Measurements from ENCODE around the gene FSTL3. TPM values are rescaled to one million over a fixed set of nuclear protein-coding genes. Genes with fewer than 3 reads are reported as not detected.

FSTL3 gene
- total and polyA plus RNA-seq, 2 of the 13 experiments (the other 11 are each of a cell fraction or from before 2014, with no cell fraction given): 13.5 to 15.6 TPM

DNA sequence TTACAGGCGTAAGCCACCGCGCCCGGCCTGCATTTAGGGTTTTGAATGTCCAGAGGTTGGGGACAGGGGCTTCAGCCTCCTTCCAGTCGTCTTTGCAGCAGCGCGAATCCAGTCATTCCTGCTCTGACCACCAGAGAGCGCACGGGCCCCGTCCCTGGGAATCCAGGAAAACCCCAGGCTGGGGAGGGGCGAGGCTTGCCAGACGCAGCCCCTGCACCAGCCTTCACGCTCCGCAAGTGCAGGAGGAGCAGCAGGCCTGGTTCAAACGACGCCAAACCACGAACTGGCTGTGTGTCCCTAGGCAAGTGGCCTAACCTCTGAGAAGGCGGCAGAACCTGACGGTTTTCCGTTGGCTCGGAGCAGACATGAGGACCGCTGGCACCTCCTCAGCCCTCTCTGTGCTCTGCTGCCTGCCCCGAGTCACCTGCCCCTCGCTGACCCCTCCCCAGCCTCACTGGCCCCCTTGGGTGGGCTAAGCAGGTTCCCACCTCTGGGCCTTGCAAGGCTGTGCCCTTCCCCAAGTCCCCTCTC, 11.2 kb upstream of the FSTL3 start (continued):
- TF ChIP-seq, protein P1, sequence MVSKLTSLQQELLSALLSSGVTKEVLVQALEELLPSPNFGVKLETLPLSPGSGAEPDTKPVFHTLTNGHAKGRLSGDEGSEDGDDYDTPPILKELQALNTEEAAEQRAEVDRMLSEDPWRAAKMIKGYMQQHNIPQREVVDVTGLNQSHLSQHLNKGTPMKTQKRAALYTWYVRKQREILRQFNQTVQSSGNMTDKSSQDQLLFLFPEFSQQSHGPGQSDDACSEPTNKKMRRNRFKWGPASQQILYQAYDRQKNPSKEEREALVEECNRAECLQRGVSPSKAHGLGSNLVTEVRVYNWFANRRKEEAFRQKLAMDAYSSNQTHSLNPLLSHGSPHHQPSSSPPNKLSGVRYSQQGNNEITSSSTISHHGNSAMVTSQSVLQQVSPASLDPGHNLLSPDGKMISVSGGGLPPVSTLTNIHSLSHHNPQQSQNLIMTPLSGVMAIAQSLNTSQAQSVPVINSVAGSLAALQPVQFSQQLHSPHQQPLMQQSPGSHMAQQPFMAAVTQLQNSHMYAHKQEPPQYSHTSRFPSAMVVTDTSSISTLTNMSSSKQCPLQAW (CRISPR knock-in tag; IDR thresholded peaks at IDR 0.05): peak; percentile 93
- TF ChIP-seq RBFOX2 (IDR thresholded peaks at IDR 0.05; ENCODE audit: low read depth, low read length) (no peak), PLRG1 (conservative IDR thresholded peaks at IDR 0.05) (no peak), ZNF3 (CRISPR knock-in tag; IDR thresholded peaks at IDR 0.05) (no peak), SNAPC2 (CRISPR knock-in tag; IDR thresholded peaks at IDR 0.05) (no peak), TEAD2 (CRISPR knock-in tag; IDR thresholded peaks at IDR 0.05) (0 out of 2 replicates have a peak, but pooled peaks have one; percentile 31), ISL2 (CRISPR knock-in tag; IDR thresholded peaks at IDR 0.05) (0 out of 2 replicates have a peak, but pooled peaks have one; percentile 37), ZMYM4 (CRISPR knock-in tag; IDR thresholded peaks at IDR 0.05) (peak; percentile 67; the same call in 1 of the 2 replicates), DR1 (CRISPR knock-in tag; IDR thresholded peaks at IDR 0.05) (0 out of 2 replicates have a peak, but pooled peaks have one; percentile 27)
- TF ChIP-seq, protein P2, sequence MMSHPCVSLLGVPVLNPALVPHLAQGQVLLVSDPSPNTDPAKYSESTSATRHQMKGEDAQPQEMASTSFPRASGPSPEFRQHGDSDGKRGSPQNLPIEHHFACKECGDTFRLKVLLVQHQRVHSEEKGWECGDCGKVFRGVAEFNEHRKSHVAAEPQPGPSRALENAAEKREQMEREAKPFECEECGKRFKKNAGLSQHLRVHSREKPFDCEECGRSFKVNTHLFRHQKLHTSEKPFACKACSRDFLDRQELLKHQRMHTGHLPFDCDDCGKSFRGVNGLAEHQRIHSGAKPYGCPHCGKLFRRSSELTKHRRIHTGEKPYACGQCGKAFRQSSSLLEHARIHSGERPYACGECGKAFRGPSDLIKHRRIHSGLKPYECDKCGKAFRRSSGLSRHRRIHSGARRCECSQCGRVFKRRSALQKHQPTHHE (CRISPR knock-in tag; IDR thresholded peaks at IDR 0.05; ENCODE audit: borderline replicate concordance): no peak
- TF ChIP-seq, protein P3, sequence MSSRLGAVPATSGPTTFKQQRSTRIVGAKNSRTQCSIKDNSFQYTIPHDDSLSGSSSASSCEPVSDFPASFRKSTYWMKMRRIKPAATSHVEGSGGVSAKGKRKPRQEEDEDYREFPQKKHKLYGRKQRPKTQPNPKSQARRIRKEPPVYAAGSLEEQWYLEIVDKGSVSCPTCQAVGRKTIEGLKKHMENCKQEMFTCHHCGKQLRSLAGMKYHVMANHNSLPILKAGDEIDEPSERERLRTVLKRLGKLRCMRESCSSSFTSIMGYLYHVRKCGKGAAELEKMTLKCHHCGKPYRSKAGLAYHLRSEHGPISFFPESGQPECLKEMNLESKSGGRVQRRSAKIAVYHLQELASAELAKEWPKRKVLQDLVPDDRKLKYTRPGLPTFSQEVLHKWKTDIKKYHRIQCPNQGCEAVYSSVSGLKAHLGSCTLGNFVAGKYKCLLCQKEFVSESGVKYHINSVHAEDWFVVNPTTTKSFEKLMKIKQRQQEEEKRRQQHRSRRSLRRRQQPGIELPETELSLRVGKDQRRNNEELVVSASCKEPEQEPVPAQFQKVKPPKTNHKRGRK (CRISPR knock-in tag; IDR thresholded peaks at IDR 0.05): peak; percentile 28; the same call in 1 of the 2 replicates
- TF ChIP-seq, protein P4, sequence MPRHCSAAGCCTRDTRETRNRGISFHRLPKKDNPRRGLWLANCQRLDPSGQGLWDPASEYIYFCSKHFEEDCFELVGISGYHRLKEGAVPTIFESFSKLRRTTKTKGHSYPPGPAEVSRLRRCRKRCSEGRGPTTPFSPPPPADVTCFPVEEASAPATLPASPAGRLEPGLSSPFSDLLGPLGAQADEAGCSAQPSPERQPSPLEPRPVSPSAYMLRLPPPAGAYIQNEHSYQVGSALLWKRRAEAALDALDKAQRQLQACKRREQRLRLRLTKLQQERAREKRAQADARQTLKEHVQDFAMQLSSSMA (CRISPR knock-in tag; IDR thresholded peaks at IDR 0.05): no peak
- TF ChIP-seq, protein P5, sequence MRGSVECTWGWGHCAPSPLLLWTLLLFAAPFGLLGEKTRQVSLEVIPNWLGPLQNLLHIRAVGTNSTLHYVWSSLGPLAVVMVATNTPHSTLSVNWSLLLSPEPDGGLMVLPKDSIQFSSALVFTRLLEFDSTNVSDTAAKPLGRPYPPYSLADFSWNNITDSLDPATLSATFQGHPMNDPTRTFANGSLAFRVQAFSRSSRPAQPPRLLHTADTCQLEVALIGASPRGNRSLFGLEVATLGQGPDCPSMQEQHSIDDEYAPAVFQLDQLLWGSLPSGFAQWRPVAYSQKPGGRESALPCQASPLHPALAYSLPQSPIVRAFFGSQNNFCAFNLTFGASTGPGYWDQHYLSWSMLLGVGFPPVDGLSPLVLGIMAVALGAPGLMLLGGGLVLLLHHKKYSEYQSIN (CRISPR knock-in tag; IDR thresholded peaks at IDR 0.05; ENCODE audit: borderline replicate concordance): no peak
- TF ChIP-seq, protein P6, sequence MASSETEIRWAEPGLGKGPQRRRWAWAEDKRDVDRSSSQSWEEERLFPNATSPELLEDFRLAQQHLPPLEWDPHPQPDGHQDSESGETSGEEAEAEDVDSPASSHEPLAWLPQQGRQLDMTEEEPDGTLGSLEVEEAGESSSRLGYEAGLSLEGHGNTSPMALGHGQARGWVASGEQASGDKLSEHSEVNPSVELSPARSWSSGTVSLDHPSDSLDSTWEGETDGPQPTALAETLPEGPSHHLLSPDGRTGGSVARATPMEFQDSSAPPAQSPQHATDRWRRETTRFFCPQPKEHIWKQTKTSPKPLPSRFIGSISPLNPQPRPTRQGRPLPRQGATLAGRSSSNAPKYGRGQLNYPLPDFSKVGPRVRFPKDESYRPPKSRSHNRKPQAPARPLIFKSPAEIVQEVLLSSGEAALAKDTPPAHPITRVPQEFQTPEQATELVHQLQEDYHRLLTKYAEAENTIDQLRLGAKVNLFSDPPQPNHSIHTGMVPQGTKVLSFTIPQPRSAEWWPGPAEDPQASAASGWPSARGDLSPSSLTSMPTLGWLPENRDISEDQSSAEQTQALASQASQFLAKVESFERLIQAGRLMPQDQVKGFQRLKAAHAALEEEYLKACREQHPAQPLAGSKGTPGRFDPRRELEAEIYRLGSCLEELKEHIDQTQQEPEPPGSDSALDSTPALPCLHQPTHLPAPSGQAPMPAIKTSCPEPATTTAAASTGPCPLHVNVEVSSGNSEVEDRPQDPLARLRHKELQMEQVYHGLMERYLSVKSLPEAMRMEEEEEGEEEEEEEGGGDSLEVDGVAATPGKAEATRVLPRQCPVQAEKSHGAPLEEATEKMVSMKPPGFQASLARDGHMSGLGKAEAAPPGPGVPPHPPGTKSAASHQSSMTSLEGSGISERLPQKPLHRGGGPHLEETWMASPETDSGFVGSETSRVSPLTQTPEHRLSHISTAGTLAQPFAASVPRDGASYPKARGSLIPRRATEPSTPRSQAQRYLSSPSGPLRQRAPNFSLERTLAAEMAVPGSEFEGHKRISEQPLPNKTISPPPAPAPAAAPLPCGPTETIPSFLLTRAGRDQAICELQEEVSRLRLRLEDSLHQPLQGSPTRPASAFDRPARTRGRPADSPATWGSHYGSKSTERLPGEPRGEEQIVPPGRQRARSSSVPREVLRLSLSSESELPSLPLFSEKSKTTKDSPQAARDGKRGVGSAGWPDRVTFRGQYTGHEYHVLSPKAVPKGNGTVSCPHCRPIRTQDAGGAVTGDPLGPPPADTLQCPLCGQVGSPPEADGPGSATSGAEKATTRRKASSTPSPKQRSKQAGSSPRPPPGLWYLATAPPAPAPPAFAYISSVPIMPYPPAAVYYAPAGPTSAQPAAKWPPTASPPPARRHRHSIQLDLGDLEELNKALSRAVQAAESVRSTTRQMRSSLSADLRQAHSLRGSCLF (CRISPR knock-in tag; IDR thresholded peaks at IDR 0.05; ENCODE audit: borderline replicate concordance): no peak
- TF ChIP-seq, protein P7, sequence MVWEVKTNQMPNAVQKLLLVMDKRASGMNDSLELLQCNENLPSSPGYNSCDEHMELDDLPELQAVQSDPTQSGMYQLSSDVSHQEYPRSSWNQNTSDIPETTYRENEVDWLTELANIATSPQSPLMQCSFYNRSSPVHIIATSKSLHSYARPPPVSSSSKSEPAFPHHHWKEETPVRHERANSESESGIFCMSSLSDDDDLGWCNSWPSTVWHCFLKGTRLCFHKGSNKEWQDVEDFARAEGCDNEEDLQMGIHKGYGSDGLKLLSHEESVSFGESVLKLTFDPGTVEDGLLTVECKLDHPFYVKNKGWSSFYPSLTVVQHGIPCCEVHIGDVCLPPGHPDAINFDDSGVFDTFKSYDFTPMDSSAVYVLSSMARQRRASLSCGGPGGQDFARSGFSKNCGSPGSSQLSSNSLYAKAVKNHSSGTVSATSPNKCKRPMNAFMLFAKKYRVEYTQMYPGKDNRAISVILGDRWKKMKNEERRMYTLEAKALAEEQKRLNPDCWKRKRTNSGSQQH (CRISPR knock-in tag; IDR thresholded peaks at IDR 0.05; ENCODE audit: low read depth): no peak
- TF ChIP-seq, protein P8, sequence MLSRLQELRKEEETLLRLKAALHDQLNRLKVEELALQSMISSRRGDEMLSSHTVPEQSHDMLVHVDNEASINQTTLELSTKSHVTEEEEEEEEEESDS (CRISPR knock-in tag; IDR thresholded peaks at IDR 0.05; ENCODE audit: borderline replicate concordance): no peak

Data from HepG2 (cell line).